NCI-H2029 treated with DMSO at 0.1 percent for 48 hours (cell line): ENCODE data around the gene UBE2Q1.

Experiments used
- DNase-seq: peaks from one replicate; lab custom pipeline; 2025; lab: John Stamatoyannopoulos, UW

Gene UBE2Q1

GRCh38 chr1:154577346-154578057, 19.0 kb upstream of the UBE2Q1 start:
- DNase-seq = no peak

- no peak for DNase-seq
Measured at GRCh38 chr1:154575951-154576566, 17.6 kb upstream of the UBE2Q1 start.

- no peak for DNase-seq
Measured at GRCh38 chr1:154575147-154575927, 16.9 kb upstream of the UBE2Q1 start.

GRCh38 chr1:154574716-154575115, 16.3 kb upstream of the UBE2Q1 start:
- peak; percentile 64 for DNase-seq

- DNase-seq = no peak
Measured at GRCh38 chr1:154573168-154573510, 14.7 kb upstream of the UBE2Q1 start.

- DNase-seq = no peak
Measured at GRCh38 chr1:154572468-154573167, 14.2 kb upstream of the UBE2Q1 start.

GRCh38 chr1:154571964-154572288, 13.5 kb upstream of the UBE2Q1 start:
- DNase-seq = no peak

GRCh38 chr1:154571244-154571963, 12.9 kb upstream of the UBE2Q1 start:
- no peak for DNase-seq

GRCh38 chr1:154568157-154568815, 9.8 kb upstream of the UBE2Q1 start:
- DNase-seq = no peak

GRCh38 chr1:154567386-154568156, 9.1 kb upstream of the UBE2Q1 start, which contains the start of gene CHRNB2:
CHRNB2 (plus strand) TSS chr1:154567778; CDS start chr1:154568045, 267 bp downstream.
- DNase-seq = peak; percentile 14

- DNase-seq = no peak
Measured at GRCh38 chr1:154565876-154566275, 7.4 kb upstream of the UBE2Q1 start.

GRCh38 chr1:154559466-154560044, 1.1 kb upstream of the UBE2Q1 start:
- peak; percentile 90 for DNase-seq

GRCh38 chr1:154558720-154559465, 431 bp upstream of the UBE2Q1 start:
- DNase-seq = peak; percentile 95

- DNase-seq = no peak
Measured at GRCh38 chr1:154557248-154557938, 1.1 kb downstream of the UBE2Q1 start.

- DNase-seq = no peak
Measured at GRCh38 chr1:154556422-154556821, 2.0 kb downstream of the UBE2Q1 start.

- DNase-seq = no peak
Measured at GRCh38 chr1:154553056-154554030, 5.1 kb downstream of the UBE2Q1 start.

GRCh38 chr1:154552036-154552435, 6.4 kb downstream of the UBE2Q1 start:
- DNase-seq = no peak

- DNase-seq = no peak
Measured at GRCh38 chr1:154551474-154551873, 7.0 kb downstream of the UBE2Q1 start.
